ENCODE data around the gene ZNF483. TPM values are rescaled to one million over a fixed set of nuclear protein-coding genes. Genes with fewer than 3 reads are reported as not detected.

Gene ZNF483
- polyA plus RNA-seq, 3 donors: not detected

GRCh38 chr9:111572950-111573604, 48.1 kb downstream of the ZNF483 start:
- Mint-ChIP-seq H3K4me1 (no peaks in the 10 kb centered on the region), H3K36me3 (peaks cover 38 to 54% of the 10 kb centered on the region in 2 donors), H3K27ac (no peak overlapping the region), H3K27me3 (ENCODE audit: low read depth in 3 of 3) (peaks cover 0 to 6% (median 2%) of the 10 kb centered on the region in 3 donors), H3K4me3 (no peak overlapping the region), H3K9me3 (peaks cover 30 to 42% (median 40%) of the 10 kb centered on the region in 7 donors)
- Histone ChIP-seq H3K27me3 (ENCODE audit: control insufficient read depth in 2 of 2, insufficient read depth in 2 of 2, low read length in 2 of 2) (no peaks in the 10 kb centered on the region), H3K79me2 (ENCODE audit: insufficient read depth, low read length) (no peaks in the 10 kb centered on the region), H3K27ac (ENCODE audit: low read depth in 1 of 2, low read length in 2 of 2) (no peak overlapping the region), H3K36me3 (replicated peaks in 1 of 2; ENCODE audit: control insufficient read depth in 1 of 2, insufficient read depth in 2 of 2, low read length in 2 of 2) (peaks cover 0 to 22% of the 10 kb centered on the region in 2 donors), H3K9ac (ENCODE audit: insufficient read depth, low read length, poor library complexity, severe bottlenecking) (no peak overlapping the region), H2AFZ (ENCODE audit: insufficient read depth, low read depth, low read length, poor library complexity, severe bottlenecking) (no peak overlapping the region), H3K4me2 (replicated peaks; ENCODE audit: extremely low read depth, low read length, poor library complexity, severe bottlenecking) (no peak overlapping the region), H3K9me3 (replicated peaks in 1 of 2; ENCODE audit: control insufficient read depth in 1 of 2, insufficient read depth in 1 of 2, low read length in 2 of 2) (peaks cover 22 to 37% of the 10 kb centered on the region in 2 donors), H3K4me1 (ENCODE audit: control insufficient read depth in 1 of 2, insufficient read depth in 2 of 2, low read length in 2 of 2) (no peaks in the 10 kb centered on the region), H3K4me3 (replicated peaks in 1 of 3; ENCODE audit: low read depth in 2 of 3, low read length in 3 of 3) (no peak overlapping the region), H4K20me1 (ENCODE audit: insufficient read depth, low read length) (no peaks in the 10 kb centered on the region)
- 100% methylated on average over 2 of the region's 4 CpGs for WGBS (ENCODE audit: insufficient coverage)
- no peak for DNase-seq
- intact Hi-C loops (cut with micrococcal nuclease): no loop called here
- TF ChIP-seq, protein P1, sequence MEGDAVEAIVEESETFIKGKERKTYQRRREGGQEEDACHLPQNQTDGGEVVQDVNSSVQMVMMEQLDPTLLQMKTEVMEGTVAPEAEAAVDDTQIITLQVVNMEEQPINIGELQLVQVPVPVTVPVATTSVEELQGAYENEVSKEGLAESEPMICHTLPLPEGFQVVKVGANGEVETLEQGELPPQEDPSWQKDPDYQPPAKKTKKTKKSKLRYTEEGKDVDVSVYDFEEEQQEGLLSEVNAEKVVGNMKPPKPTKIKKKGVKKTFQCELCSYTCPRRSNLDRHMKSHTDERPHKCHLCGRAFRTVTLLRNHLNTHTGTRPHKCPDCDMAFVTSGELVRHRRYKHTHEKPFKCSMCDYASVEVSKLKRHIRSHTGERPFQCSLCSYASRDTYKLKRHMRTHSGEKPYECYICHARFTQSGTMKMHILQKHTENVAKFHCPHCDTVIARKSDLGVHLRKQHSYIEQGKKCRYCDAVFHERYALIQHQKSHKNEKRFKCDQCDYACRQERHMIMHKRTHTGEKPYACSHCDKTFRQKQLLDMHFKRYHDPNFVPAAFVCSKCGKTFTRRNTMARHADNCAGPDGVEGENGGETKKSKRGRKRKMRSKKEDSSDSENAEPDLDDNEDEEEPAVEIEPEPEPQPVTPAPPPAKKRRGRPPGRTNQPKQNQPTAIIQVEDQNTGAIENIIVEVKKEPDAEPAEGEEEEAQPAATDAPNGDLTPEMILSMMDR (IDR thresholded peaks at IDR 0.05): no peak

GRCh38 chr9:111582888-111583287, 57.9 kb downstream of the ZNF483 start:
- Histone ChIP-seq H3K27ac (ENCODE audit: low read depth in 1 of 2, low read length in 2 of 2) (no peak overlapping the region), H3K27me3 (ENCODE audit: control insufficient read depth in 2 of 2, insufficient read depth in 2 of 2, low read length in 2 of 2) (no peaks in the 10 kb centered on the region), H3K79me2 (ENCODE audit: insufficient read depth, low read length) (no peaks in the 10 kb centered on the region), H3K4me2 (replicated peaks; ENCODE audit: extremely low read depth, low read length, poor library complexity, severe bottlenecking) (no peak overlapping the region), H3K36me3 (replicated peaks in 1 of 2; ENCODE audit: control insufficient read depth in 1 of 2, insufficient read depth in 2 of 2, low read length in 2 of 2) (no peaks in the 10 kb centered on the region), H4K20me1 (ENCODE audit: insufficient read depth, low read length) (no peaks in the 10 kb centered on the region), H3K9ac (ENCODE audit: insufficient read depth, low read length, poor library complexity, severe bottlenecking) (no peak overlapping the region), H3K4me3 (replicated peaks in 1 of 3; ENCODE audit: low read depth in 2 of 3, low read length in 3 of 3) (no peak overlapping the region), H3K4me1 (ENCODE audit: control insufficient read depth in 1 of 2, insufficient read depth in 2 of 2, low read length in 2 of 2) (no peaks in the 10 kb centered on the region), H2AFZ (ENCODE audit: insufficient read depth, low read depth, low read length, poor library complexity, severe bottlenecking) (no peak overlapping the region), H3K9me3 (replicated peaks in 1 of 2; ENCODE audit: control insufficient read depth in 1 of 2, insufficient read depth in 1 of 2, low read length in 2 of 2) (no peaks in the 10 kb centered on the region)
- peaks cover 0 to 7% (median 3%) of the 10 kb centered on the region in 7 donors for H3K9me3 Mint-ChIP-seq
- peaks cover 0 to 5% of the 10 kb centered on the region in 2 donors for H3K36me3 Mint-ChIP-seq
- no peak overlapping the region for H3K27ac Mint-ChIP-seq
- no peaks in the 10 kb centered on the region for H3K4me1 Mint-ChIP-seq
- peaks cover 0 to under 1% (median 0%) of the 10 kb centered on the region in 3 donors for H3K27me3 Mint-ChIP-seq (ENCODE audit: low read depth in 3 of 3)
- DNase-seq: no peak
- TF ChIP-seq, protein P1 (IDR thresholded peaks at IDR 0.05): no peak
- H3K4me3 Mint-ChIP-seq: no peak overlapping the region
- whole genome bisulfite sequencing (ENCODE audit: insufficient coverage): no CpG with 5 or more reads among the region's 3 CpGs
- intact Hi-C loops (cut with micrococcal nuclease): no loop called here
